T-cell (primary cell): ENCODE results near the gene KCNJ4. TPM values are rescaled to one million over a fixed set of nuclear protein-coding genes. Genes with fewer than 3 reads are reported as not detected.

Experiments
- ATAC-seq, 4 experiments: fragments of 200-7000 bp in 3 of 4; fragments of 150-1000 bp in 1 of 4; cut with Tn5 transposase; replicated peaks in 1 of 4; 1 replicate in 3 of 4; 2 replicates in 1 of 4; pipeline ENCODE4 v1.10.0; 2021; ENCODE audit warnings: moderate library complexity in 3 of 4, mild to moderate bottlenecking in 2 of 4, moderate number of reproducible peaks in 1 of 4
- CTCF ChIA-PET, 2 donors: fragments of 300-600 bp; sonication (Branson Sonifier 250); formaldehyde crosslinking; loops; one replicate each; lab custom pipeline; 2022; ENCODE audit warnings: antibody characterized with exemption in 2 of 2; lab: Charles Lee
- POLR2A ChIA-PET, 2 donors: fragments of 300-600 bp; sonication (Branson Sonifier 250); formaldehyde crosslinking; loops; one replicate each; lab custom pipeline; 2022; ENCODE audit warnings: antibody characterized with exemption in 2 of 2; lab: Charles Lee
- DNase-seq, 35 experiments: peaks; one replicate each; pipeline versions ENCODE4 v3.0.0 to v3.0.0-alpha.2; 2013 to 2023
- H3K27ac ChIP-seq: one replicate; pipeline ENCODE4 v1.5.1; 2013; ENCODE audit warnings: low read length
- H3K27me3 ChIP-seq, 2 experiments: replicated peaks in 1 of 2; 1 replicate in 1 of 2; 2 replicates in 1 of 2; pipeline versions ENCODE4 v1.6.1 to v1.7.0; 2013; ENCODE audit warnings: low read length in 1 of 2, mixed read lengths in 1 of 2; ENCODE audit not compliant: control insufficient read depth in 2 of 2, insufficient read depth in 2 of 2; ENCODE audit errors: extremely low read depth in 1 of 2
- H3K36me3 ChIP-seq, 2 donors: 1 replicate in 1 of 2; 2 replicates in 1 of 2; pipeline versions ENCODE4 v1.6.1 to v1.7.0; 2013; ENCODE audit warnings: low read length in 1 of 2; ENCODE audit not compliant: control insufficient read depth in 2 of 2, insufficient read depth in 1 of 2; ENCODE audit errors: extremely low read depth in 1 of 2
- H3K4me1 ChIP-seq, 2 experiments: 1 replicate in 1 of 2; 2 replicates in 1 of 2; pipeline versions ENCODE4 v1.6.1 to v1.7.0; 2013; ENCODE audit warnings: low read length in 2 of 2, mixed read lengths in 1 of 2; ENCODE audit not compliant: insufficient read depth in 2 of 2, control insufficient read depth in 1 of 2; ENCODE audit errors: extremely low read depth in 1 of 2
- H3K4me3 ChIP-seq, 2 donors: 1 replicate in 1 of 2; 2 replicates in 1 of 2; pipeline versions ENCODE4 v1.5.1 to v1.7.0; 2013; ENCODE audit warnings: mild to moderate bottlenecking in 2 of 2, low read length in 1 of 2, moderate library complexity in 1 of 2; ENCODE audit not compliant: control insufficient read depth in 1 of 2; ENCODE audit errors: extremely low read depth in 1 of 2
- H3K9me3 ChIP-seq: 2 replicates; pipeline ENCODE4 v1.7.0; 2013
- H3K27ac Mint-ChIP-seq, 2 donors: one replicate each; pipeline ENCODE4 v1.8.0; 2020 to 2021; ENCODE audit warnings: mild to moderate bottlenecking in 2 of 2, mixed read lengths in 2 of 2
- H3K27me3 Mint-ChIP-seq, 2 donors: one replicate each; pipeline ENCODE4 v1.8.0; 2021 to 2022; ENCODE audit warnings: mixed read lengths in 2 of 2
- H3K36me3 Mint-ChIP-seq: one replicate; pipeline ENCODE4 v1.8.0; 2021; ENCODE audit warnings: mixed read lengths
- H3K4me1 Mint-ChIP-seq, 3 donors: one replicate each; pipeline ENCODE4 v1.8.0; 2020 to 2022; ENCODE audit warnings: mixed read lengths in 3 of 3, mild to moderate bottlenecking in 1 of 3
- H3K4me3 Mint-ChIP-seq, 3 donors: one replicate each; pipeline ENCODE4 v1.8.0; 2020 to 2022; ENCODE audit warnings: mild to moderate bottlenecking in 3 of 3, mixed read lengths in 3 of 3, moderate library complexity in 3 of 3
- H3K9me3 Mint-ChIP-seq, 3 donors: one replicate each; pipeline ENCODE4 v1.8.0; 2020 to 2022; ENCODE audit warnings: mixed read lengths in 3 of 3
- WGBS: methylation state at CpG from one replicate; pipeline ENCODE4 v1.1.5; 2013; ENCODE audit warnings: missing lambda C conversion rate; ENCODE audit not compliant: insufficient coverage; 5-methylcytosine and 5-hydroxymethylcytosine counted together
- total RNA-seq, 35 experiments: library from RNA in 6 of 35; stranded (reverse) in 6 of 35; fragments of 120-200 nt in 1 of 35; gene quantifications; one replicate each; pipeline versions ENCODE4 v1.2.1 to v1.2.4 and lab custom pipeline; 2013 to 2026

KCNJ4 gene
- total RNA-seq, 5 donors from 2014 or later (not counting 1 experiment from before 2014, with no cell fraction given), result not detected

- Mint-ChIP-seq H3K36me3 (peaks cover 57% of the 10 kb centered on the region), H3K4me3 (no peak overlapping the region), H3K27ac (peak overlapping the region in 1 of 2 donors; percentile 39), H3K4me1 (peaks cover 40 to 65% (median 53%) of the 10 kb centered on the region in 3 donors), H3K27me3 (no peaks in the 10 kb centered on the region), H3K9me3 (no peaks in the 10 kb centered on the region)
- Histone ChIP-seq H3K9me3 (no peaks in the 10 kb centered on the region), H3K36me3 (peaks cover 6 to 97% of the 10 kb centered on the region in 2 donors), H3K27ac (no peak overlapping the region), H3K4me3 (no peak overlapping the region), H3K4me1 (peaks cover 0 to 24% of the 10 kb centered on the region in 2 experiments), H3K27me3 (no peaks in the 10 kb centered on the region)
- WGBS, result no CpG with 5 or more reads among the region's 5 CpGs
- ATAC-seq (no peak), DNase-seq (no peak)
- ChIA-PET POLR2A (interaction anchor here (0.6 to 0.7 kb wide), 2 partner anchors 120 to 373 kb away, joined by 3 read pairs; no protein-coding TSS in a partner anchor), CTCF (no interaction called here)
Observed at GRCh38 chr22:38491707-38492348, 36.8 kb upstream of the KCNJ4 start.

GRCh38 chr22:38490915-38491314 is 35.9 kb upstream of the KCNJ4 start:
- Histone ChIP-seq H3K27ac (no peak overlapping the region), H3K36me3 (peaks cover 8 to 98% of the 10 kb centered on the region in 2 donors), H3K4me3 (no peak overlapping the region), H3K4me1 (peaks cover 0 to 23% of the 10 kb centered on the region in 2 experiments), H3K9me3 (no peaks in the 10 kb centered on the region), H3K27me3 (no peaks in the 10 kb centered on the region)
- Mint-ChIP-seq H3K9me3 (no peaks in the 10 kb centered on the region), H3K36me3 (peaks cover 62% of the 10 kb centered on the region), H3K27ac (peak overlapping the region; percentile 78 to 85), H3K27me3 (no peaks in the 10 kb centered on the region), H3K4me1 (peaks cover 43 to 68% (median 57%) of the 10 kb centered on the region in 3 donors), H3K4me3 (no peak overlapping the region)
- no peak for DNase-seq
- ChIA-PET CTCF (no interaction called here), POLR2A (interaction anchor here in 1 of 2 donors (0.6 kb wide), 1 partner anchor 374 kb away, joined by 3 read pairs; no protein-coding TSS in a partner anchor)
- no peak for ATAC-seq
- no CpG with 5 or more reads among the region's 1 CpG for WGBS

GRCh38 chr22:38490475-38490874 is 35.5 kb upstream of the KCNJ4 start:
- Histone ChIP-seq H3K36me3 (peaks cover 10 to 98% of the 10 kb centered on the region in 2 donors), H3K4me3 (no peak overlapping the region), H3K27ac (no peak overlapping the region), H3K4me1 (peaks cover 0 to 24% of the 10 kb centered on the region in 2 experiments), H3K9me3 (no peaks in the 10 kb centered on the region), H3K27me3 (no peaks in the 10 kb centered on the region)
- CTCF ChIA-PET, result no interaction called here
- peak in 2 of 4 experiments; percentile 40 to 43 for ATAC-seq
- no peak overlapping the region for H3K4me3 Mint-ChIP-seq
- H3K4me1 Mint-ChIP-seq, result peaks cover 44 to 69% (median 59%) of the 10 kb centered on the region in 3 donors
- H3K27me3 Mint-ChIP-seq, result no peaks in the 10 kb centered on the region
- POLR2A ChIA-PET, result interaction anchor here in 1 of 2 donors (0.6 kb wide), 1 partner anchor 27 kb away, joined by 3 read pairs; no protein-coding TSS in a partner anchor
- no peak for DNase-seq
- peaks cover 63% of the 10 kb centered on the region for H3K36me3 Mint-ChIP-seq
- WGBS, result 11% methylated on average over 1 of the region's 2 CpGs
- no peaks in the 10 kb centered on the region for H3K9me3 Mint-ChIP-seq
- H3K27ac Mint-ChIP-seq, result peak overlapping the region; percentile 78 to 85

GRCh38 chr22:38489561-38490145 is 34.7 kb upstream of the KCNJ4 start:
- WGBS, result no CpG with 5 or more reads among the region's 7 CpGs
- Histone ChIP-seq H3K36me3 (peaks cover 10 to 98% of the 10 kb centered on the region in 2 donors), H3K9me3 (no peaks in the 10 kb centered on the region), H3K27ac (no peak overlapping the region), H3K4me1 (peaks cover 0 to 15% of the 10 kb centered on the region in 2 experiments), H3K27me3 (no peaks in the 10 kb centered on the region), H3K4me3 (no peak overlapping the region)
- ChIA-PET CTCF (interaction anchor here in 1 of 2 donors (0.6 kb wide), 1 partner anchor 140 kb away, joined by 4 read pairs; no protein-coding TSS in a partner anchor), POLR2A (interaction anchor here in 1 of 2 donors (0.6 kb wide), 1 partner anchor 26 kb away, joined by 3 read pairs; no protein-coding TSS in a partner anchor)
- H3K4me3 Mint-ChIP-seq, result no peak overlapping the region
- H3K9me3 Mint-ChIP-seq, result no peaks in the 10 kb centered on the region
- ATAC-seq (peak in 1 of 4 experiments; percentile 23), DNase-seq (no peak)
- H3K4me1 Mint-ChIP-seq, result peaks cover 48 to 70% (median 59%) of the 10 kb centered on the region in 3 donors
- H3K27ac Mint-ChIP-seq, result peak overlapping the region in 1 of 2 donors; percentile 70
- peaks cover 64% of the 10 kb centered on the region for H3K36me3 Mint-ChIP-seq
- no peaks in the 10 kb centered on the region for H3K27me3 Mint-ChIP-seq

- no peak overlapping the region for H3K27ac Mint-ChIP-seq
- Histone ChIP-seq H3K27me3 (no peaks in the 10 kb centered on the region), H3K36me3 (peaks cover 10 to 98% of the 10 kb centered on the region in 2 donors), H3K27ac (no peak overlapping the region), H3K4me1 (peaks cover 0 to 14% of the 10 kb centered on the region in 2 experiments), H3K9me3 (no peaks in the 10 kb centered on the region), H3K4me3 (no peak overlapping the region)
- CTCF ChIA-PET, result no interaction called here
- WGBS, result 98% methylated on average over 14 of the region's 17 CpGs
- H3K4me1 Mint-ChIP-seq, result peaks cover 47 to 69% (median 57%) of the 10 kb centered on the region in 3 donors
- POLR2A ChIA-PET, result interaction anchor here in 1 of 2 donors (1.4 kb wide), 1 partner anchor 10 kb away, joined by 4 read pairs; no protein-coding TSS in a partner anchor
- no peaks in the 10 kb centered on the region for H3K9me3 Mint-ChIP-seq
- DNase-seq, result no peak
- no peak overlapping the region for H3K4me3 Mint-ChIP-seq
- H3K27me3 Mint-ChIP-seq, result no peaks in the 10 kb centered on the region
- peaks cover 65% of the 10 kb centered on the region for H3K36me3 Mint-ChIP-seq
- ATAC-seq, result no peak
Observed at GRCh38 chr22:38489142-38489541, 34.1 kb upstream of the KCNJ4 start.

GRCh38 chr22:38487946-38488345 is 32.9 kb upstream of the KCNJ4 start:
- no peaks in the 10 kb centered on the region for H3K27me3 Mint-ChIP-seq
- Histone ChIP-seq H3K4me3 (no peak overlapping the region), H3K36me3 (peaks cover 10 to 98% of the 10 kb centered on the region in 2 donors), H3K4me1 (peaks cover 0 to 9% of the 10 kb centered on the region in 2 experiments), H3K27me3 (no peaks in the 10 kb centered on the region), H3K9me3 (no peaks in the 10 kb centered on the region), H3K27ac (no peak overlapping the region)
- H3K36me3 Mint-ChIP-seq, result peaks cover 65% of the 10 kb centered on the region
- H3K4me3 Mint-ChIP-seq, result no peak overlapping the region
- no CpG with 5 or more reads among the region's 6 CpGs for WGBS
- DNase-seq (no peak), ATAC-seq (no peak)
- H3K9me3 Mint-ChIP-seq, result no peaks in the 10 kb centered on the region
- peaks cover 41 to 65% (median 53%) of the 10 kb centered on the region in 3 donors for H3K4me1 Mint-ChIP-seq
- POLR2A ChIA-PET, result interaction anchor here in 1 of 2 donors (0.6 to 1.4 kb wide), 2 partner anchors 11 to 428 kb away, joined by 3 to 4 read pairs; no protein-coding TSS in a partner anchor
- CTCF ChIA-PET, result interaction anchor here in 1 of 2 donors (0.6 to 0.7 kb wide), 2 partner anchors 11 to 553 kb away, joined by 3 read pairs; no protein-coding TSS in a partner anchor
- H3K27ac Mint-ChIP-seq, result peak overlapping the region in 1 of 2 donors; percentile 36
